ENCODE measurements around the gene WSCD2.

The WSCD2 gene

DNA sequence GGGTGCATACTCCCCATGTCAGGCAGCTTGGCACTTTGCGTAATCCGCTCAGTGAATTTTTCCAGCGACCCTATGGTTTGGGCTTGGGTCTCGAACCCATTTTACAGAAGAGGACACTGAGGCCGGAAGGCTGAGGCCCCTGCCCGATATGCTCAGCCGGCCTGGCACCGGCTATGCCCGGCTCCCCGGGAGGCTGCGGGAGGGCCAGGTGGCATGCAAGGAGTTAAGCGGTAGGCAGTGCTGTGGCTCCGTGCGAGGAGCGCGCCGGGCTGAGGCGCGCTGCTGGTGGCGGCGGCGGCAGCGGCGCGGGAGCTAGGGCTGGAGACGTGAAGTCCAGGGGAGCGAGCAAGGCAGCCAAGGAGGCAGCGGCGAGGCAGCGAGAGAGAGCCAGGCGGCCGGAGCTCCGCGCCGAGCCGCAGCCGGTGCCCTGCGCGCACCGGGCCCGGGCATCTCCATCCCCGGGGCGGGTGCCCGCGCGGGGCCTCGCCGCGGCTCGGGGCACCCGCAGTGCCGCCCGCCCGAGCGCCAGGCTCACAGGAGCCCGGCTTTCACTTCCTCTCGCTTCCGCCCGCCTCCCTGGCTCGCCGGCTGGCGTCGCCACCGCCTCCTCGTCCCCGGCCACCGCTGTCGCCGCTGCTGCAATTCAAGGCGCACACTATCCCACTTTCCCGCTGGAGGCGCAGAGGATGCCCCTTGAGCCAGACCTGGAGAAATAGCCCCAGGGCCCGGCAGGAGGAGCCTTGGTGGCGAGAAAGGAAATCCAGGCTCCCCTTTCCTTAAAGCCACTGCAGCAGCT lies at the start of gene WSCD2:
Gene WSCD2 (plus strand): TSS at position 272 of the 796 bp plus-strand sequence. CDS start 66,545 bp downstream, outside the sequence.
- DNase-seq (ENCODE audit: low read depth) = no peak
- peak; percentile 3 for TF ChIP-seq CTCF (IDR thresholded peaks at IDR 0.05; ENCODE audit: low read depth, low read length, missing control alignments)

GRCh38 chr12:108079721-108080120 lies 49.4 kb upstream of the WSCD2 start:
- in situ Hi-C loops (cut with HindIII; ENCODE audit: low sequenced_read_pairs) = no loop called here
- TF ChIP-seq CTCF (IDR thresholded peaks at IDR 0.05; ENCODE audit: low read depth, low read length, missing control alignments) = no peak
- no peak for DNase-seq (ENCODE audit: low read depth)
- no peak overlapping the region for H3K4me3 ChIP-seq (ENCODE audit: low read depth, low read length)

More for the DNA sequence above, at the start of gene WSCD2:
- H3K4me3 ChIP-seq (ENCODE audit: low read depth, low read length) = no peak within 1 kb of the TSS
- in situ Hi-C loops (cut with HindIII; ENCODE audit: low sequenced_read_pairs) = no loop called here

DNA sequence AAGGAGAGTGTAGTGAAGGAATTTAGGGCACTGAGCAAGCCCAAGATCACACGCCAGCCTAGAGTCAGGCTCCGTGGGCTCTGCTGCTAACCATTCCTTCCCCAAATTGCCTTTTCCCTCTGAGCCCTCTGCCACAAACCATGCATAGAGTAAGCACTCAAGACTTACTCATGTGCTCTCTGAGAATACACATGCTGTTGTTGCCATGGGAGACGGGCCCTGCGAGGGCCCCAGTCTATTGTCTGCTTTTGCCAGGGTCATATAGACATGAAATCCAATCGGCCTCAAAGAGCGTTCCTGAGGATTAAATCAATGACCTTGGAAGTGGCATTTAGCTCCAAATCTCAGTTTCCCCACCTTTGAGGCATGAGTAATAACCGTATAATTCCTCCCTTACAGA lies 48.7 kb upstream of the WSCD2 start:
- DNase-seq (ENCODE audit: low read depth) = no peak
- no peak for TF ChIP-seq CTCF (IDR thresholded peaks at IDR 0.05; ENCODE audit: low read depth, low read length, missing control alignments)
- in situ Hi-C loops (cut with HindIII; ENCODE audit: low sequenced_read_pairs) = no loop called here
- no peak overlapping the region for H3K4me3 ChIP-seq (ENCODE audit: low read depth, low read length)

GRCh38 chr12:108082485-108082884 lies 46.6 kb upstream of the WSCD2 start:
- DNase-seq (ENCODE audit: low read depth) = no peak
- H3K4me3 ChIP-seq (ENCODE audit: low read depth, low read length) = no peak overlapping the region
- in situ Hi-C loops (cut with HindIII; ENCODE audit: low sequenced_read_pairs) = no loop called here
- no peak for TF ChIP-seq CTCF (IDR thresholded peaks at IDR 0.05; ENCODE audit: low read depth, low read length, missing control alignments)

DNA sequence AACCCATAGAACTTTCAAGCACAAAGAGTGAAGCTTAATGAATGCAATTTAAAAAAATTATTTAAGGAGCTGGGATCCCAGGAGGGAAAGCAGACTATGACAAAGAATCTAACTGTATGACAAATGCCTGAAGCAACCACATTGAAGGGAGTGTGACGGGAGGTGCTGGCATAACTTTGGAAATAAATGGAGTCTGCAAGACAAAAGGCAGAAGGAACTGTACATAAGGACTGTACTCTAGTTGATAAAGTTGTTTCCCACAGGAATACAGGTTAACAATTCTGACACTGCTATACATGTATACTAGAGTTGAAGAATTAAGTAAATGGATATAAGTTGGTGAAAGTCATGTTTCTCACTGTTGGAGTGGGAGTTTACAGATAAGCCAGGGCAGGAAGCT lies 41.2 kb upstream of the WSCD2 start:
- no peak overlapping the region for H3K4me3 ChIP-seq (ENCODE audit: low read depth, low read length)
- no peak for DNase-seq (ENCODE audit: low read depth)
- in situ Hi-C loops (cut with HindIII; ENCODE audit: low sequenced_read_pairs) = loop anchor here (5.0 kb wide), 1 partner anchor 54 kb away; no protein-coding TSS in a partner anchor
- no peak for TF ChIP-seq CTCF (IDR thresholded peaks at IDR 0.05; ENCODE audit: low read depth, low read length, missing control alignments)

- in situ Hi-C loops (cut with HindIII; ENCODE audit: low sequenced_read_pairs) = no loop called here
These were observed 38.8 kb upstream of the WSCD2 start for GRCh38 chr12:108090107-108090899.

More at GRCh38 chr12:108090107-108090899, 38.8 kb upstream of the WSCD2 start:
- TF ChIP-seq CTCF (IDR thresholded peaks at IDR 0.05; ENCODE audit: low read depth, low read length, missing control alignments) = no peak
- H3K4me3 ChIP-seq (ENCODE audit: low read depth, low read length) = no peak overlapping the region
- DNase-seq (ENCODE audit: low read depth) = no peak
